ENCODE measurements around the gene LDLRAD4.

The LDLRAD4 gene

GRCh38 chr18:13416848-13417247 is 198.3 kb downstream of the LDLRAD4 start:
- no peak for DNase-seq

- DNase-seq, result no peak
Measured at GRCh38 chr18:13418013-13418710, 199.6 kb downstream of the LDLRAD4 start.

GRCh38 chr18:13420969-13421686 is 202.6 kb downstream of the LDLRAD4 start:
- DNase-seq, result no peak

- DNase-seq, result no peak
Measured at GRCh38 chr18:13422541-13423147, 204.1 kb downstream of the LDLRAD4 start.

GRCh38 chr18:13423352-13423751 is 204.8 kb downstream of the LDLRAD4 start:
- DNase-seq, result no peak

GRCh38 chr18:13424363-13424762 is 205.8 kb downstream of the LDLRAD4 start:
- DNase-seq, result no peak

- no peak for DNase-seq
Measured at GRCh38 chr18:13425357-13426091, 207.0 kb downstream of the LDLRAD4 start.

GRCh38 chr18:13427354-13427753 is 208.8 kb downstream of the LDLRAD4 start:
- DNase-seq, result no peak

- no peak for DNase-seq
Measured at GRCh38 chr18:13428319-13428718, 209.8 kb downstream of the LDLRAD4 start.

GRCh38 chr18:13429016-13429415 is 210.5 kb downstream of the LDLRAD4 start:
- no peak for DNase-seq

- no peak for DNase-seq
Measured at GRCh38 chr18:13429884-13430510, 211.4 kb downstream of the LDLRAD4 start.

GRCh38 chr18:13430663-13431062 is 212.1 kb downstream of the LDLRAD4 start:
- DNase-seq, result no peak

GRCh38 chr18:13431886-13432285 is 213.3 kb downstream of the LDLRAD4 start:
- DNase-seq, result peak; percentile 10

GRCh38 chr18:13433125-13433524 is 214.6 kb downstream of the LDLRAD4 start:
- no peak for DNase-seq

GRCh38 chr18:13433685-13434084 is 215.1 kb downstream of the LDLRAD4 start:
- no peak for DNase-seq

- DNase-seq, result no peak
Measured at GRCh38 chr18:13434854-13435253, 216.3 kb downstream of the LDLRAD4 start.

GRCh38 chr18:13435586-13436333 is 217.2 kb downstream of the LDLRAD4 start:
- DNase-seq, result no peak

- DNase-seq, result no peak
Measured at GRCh38 chr18:13436576-13436975, 218.0 kb downstream of the LDLRAD4 start.

- no peak for DNase-seq
Measured at GRCh38 chr18:13437034-13437433, 218.5 kb downstream of the LDLRAD4 start.

GRCh38 chr18:13437796-13438506 is 219.4 kb downstream of the LDLRAD4 start:
- DNase-seq, result no peak

GRCh38 chr18:13438507-13439056 is 220.0 kb downstream of the LDLRAD4 start:
- DNase-seq, result no peak

Data from NCI-H2171 treated with DMSO at 0.1 percent for 48 hours (cell line).